ENCODE results near the gene PODN. TPM values are rescaled to one million over a fixed set of nuclear protein-coding genes. Genes with fewer than 3 reads are reported as not detected.

PODN gene
- total RNA-seq, 1 donor from 2014 or later, result not detected

DNA sequence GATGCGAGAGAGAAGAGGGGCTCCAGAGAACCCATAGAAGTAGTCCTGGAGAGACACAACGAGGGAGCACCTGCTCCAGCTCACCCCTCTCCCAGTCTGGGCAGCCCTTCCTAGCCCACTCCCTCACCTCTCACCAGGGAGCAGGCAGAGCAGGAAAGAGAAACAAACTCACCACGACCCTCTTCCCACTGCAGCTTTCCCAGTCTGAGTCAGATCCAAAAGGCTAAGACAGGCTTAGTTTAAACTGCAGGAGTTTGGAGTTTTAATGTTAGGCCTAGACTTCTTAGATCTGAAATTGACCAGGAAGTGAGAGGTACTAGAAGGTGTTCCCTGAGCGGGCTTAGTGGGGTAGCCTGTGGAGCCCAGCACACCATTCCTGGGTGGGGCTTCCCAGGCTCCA, 50.8 kb downstream of the PODN start:
- intact Hi-C loops (cut with micrococcal nuclease), result no loop called here

GRCh38 chr1:53114090-53114489, 52.1 kb downstream of the PODN start:
- intact Hi-C loops (cut with micrococcal nuclease), result no loop called here

DNA sequence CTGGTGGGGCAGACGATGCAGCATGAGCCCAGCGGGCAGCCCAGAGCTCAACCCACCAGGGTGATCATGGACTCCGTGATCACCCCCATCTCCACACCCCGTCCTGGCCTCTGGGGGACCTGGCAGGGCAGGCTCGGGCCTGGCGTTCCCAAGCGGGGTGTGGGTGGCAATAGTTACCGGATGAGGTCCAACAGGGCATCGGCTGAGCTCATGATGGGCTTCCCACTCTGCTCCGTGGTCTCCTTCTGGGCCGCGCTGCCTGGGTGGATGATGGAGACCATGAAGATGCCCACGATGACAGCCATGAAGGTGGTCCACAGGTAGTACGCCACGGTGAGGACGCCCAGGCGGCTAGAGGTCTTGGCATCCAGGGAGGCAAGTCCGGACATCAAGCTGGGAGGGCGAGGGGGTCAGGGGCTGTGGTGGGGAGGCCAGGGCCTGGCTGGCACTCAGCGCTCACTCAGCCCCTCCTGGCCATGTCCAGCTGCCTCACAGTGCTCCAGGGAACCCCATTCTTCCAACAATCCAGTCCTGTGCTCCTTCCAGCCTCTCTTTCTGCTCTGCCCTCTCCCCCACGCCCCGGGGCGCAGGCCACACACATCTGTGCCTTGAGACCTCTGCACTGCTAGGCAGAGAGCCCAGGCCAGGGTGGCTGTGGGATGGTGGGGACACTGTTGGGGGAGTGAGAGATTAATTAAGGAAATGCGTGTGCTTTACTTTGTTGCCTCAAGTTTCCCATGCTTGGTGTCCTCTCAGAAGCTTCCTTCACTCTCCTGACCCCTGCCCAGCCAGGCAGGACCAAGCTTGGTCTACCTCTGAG, 52.8 kb downstream of the PODN start:
- intact Hi-C loops (cut with micrococcal nuclease), result no loop called here

DNA sequence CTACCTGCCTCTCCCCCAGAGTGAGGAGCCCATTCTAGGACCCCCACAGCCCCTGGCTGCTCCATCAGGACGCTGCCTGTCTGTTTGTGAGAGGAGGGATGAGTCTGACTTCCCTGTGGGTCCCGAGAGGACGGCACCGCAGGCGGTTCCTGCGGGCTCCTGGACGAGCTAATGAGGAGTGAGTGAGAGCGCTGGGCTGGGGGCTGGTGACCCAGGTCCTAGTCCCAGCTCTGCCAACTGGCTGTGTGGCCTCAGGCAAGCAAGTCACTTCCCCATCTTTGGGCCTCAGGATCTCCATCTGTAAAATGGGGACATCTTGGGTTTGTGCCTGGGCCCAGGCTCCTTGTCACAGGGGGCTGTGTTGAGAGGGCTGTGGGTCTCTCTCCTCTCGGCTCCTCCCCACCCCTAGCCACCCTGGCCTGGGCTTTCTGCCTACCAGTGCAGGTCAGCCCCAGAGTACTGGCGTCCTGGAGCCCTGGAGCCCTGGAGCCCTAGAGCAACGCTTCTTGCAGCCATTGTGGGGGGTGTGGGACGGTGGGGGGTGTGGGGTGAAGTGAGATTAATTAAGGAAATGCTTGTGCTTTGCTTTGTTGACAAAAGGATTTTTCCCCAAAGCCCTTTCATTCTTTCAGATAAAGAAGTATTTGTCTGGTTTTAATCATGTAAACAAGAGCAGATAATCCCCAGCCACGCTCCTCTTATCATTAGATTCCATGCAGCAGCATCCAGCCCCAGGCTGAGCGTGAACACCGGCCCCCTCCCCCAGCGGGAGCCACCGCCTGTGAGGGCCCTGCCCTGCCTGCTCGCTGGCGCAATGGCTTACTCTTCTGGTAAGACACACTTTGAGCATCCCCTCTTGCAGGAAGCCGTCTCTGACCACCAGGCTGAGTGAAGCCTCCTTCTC, 53.6 kb downstream of the PODN start:
- intact Hi-C loops (cut with micrococcal nuclease), result no loop called here

- intact Hi-C loops (cut with micrococcal nuclease), result no loop called here
These were observed 54.3 kb downstream of the PODN start for GRCh38 chr1:53116307-53116810.

- intact Hi-C loops (cut with micrococcal nuclease), result no loop called here
These were observed 55.1 kb downstream of the PODN start for GRCh38 chr1:53116933-53117600.

DNA sequence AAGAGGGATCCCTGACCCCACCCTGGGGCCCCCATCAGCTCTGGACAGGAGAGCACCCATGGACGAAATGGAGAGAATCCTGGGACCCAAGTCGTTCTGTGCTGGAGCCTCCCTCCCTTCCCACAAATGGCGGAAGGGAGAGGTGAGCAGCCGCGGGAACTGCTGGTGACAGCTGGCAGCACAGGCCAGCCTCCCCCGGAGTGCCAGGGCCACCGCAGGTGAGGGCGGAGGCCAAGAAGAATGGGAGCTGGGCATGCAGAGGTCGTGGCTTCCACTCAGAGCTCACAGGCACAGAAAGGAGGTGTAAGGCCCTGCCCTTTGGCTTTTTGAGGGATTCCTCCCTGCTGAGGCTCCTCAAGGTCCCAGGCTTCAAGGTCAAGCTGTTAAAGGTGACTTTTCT, 55.8 kb downstream of the PODN start:
- intact Hi-C loops (cut with micrococcal nuclease), result no loop called here

DNA sequence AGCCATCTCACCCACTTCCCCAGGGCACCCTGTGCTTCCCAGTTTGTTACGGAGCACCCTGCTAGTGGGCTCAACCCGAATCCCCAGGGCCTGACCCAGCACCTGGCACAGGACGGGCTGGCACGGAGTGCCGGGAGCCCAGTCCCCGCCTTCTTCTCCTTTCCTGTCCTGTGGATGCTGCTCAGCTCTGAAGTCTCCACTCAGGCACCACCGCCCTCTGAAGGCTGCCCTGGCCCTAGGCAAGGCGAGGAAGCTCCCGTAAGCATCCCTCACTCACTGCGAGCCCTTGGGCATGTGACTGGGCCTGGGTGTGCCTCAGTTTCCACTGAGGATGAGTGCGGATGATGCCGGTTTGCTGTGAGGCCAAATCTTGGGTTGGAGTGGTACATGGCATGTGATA, 58.6 kb downstream of the PODN start:
- intact Hi-C loops (cut with micrococcal nuclease), result no loop called here

DNA sequence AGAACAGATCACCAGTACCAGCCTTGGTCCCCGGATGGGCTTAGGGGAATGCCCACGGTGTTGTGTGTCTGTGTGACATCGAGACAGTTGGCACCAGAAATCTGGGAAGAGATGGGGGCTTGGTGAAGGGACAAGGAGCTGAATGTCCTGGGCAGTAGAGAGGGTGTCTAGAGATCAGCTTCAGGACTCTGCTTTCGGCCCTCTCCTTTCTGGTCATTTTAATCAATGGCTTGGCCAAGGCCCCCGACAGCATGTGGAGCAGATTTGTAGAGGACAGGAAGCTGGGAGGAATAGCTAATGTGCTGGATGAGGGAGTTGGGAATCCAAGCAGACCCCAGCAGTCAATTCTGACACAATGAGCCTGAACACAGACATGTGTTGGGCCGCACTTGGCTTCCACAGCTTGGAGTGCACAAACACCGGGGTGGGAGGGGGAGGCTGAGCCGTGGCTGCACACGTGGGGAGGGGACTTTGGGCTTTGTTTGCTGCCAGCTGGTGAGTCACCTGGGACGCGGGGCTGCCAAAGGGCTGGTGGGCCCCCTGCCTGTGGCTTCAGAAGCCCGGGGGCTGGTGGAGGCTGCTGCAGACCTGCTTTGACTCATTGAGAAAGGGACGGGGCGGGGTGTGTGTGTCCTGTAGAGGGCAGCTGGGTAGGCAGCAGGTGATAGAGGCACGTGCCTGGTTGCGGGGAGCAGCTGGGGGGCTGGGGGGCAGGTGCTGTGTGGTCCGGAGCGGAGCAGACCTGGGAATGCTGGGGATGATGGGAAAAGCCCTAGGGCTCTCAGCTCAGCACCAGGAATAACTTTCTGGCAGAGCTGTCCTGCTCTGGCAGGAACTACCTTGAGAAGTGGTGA, 59.5 kb downstream of the PODN start:
- intact Hi-C loops (cut with micrococcal nuclease), result loop anchor here (1.0 kb wide), 1 partner anchor 38 kb away; no protein-coding TSS in a partner anchor

DNA sequence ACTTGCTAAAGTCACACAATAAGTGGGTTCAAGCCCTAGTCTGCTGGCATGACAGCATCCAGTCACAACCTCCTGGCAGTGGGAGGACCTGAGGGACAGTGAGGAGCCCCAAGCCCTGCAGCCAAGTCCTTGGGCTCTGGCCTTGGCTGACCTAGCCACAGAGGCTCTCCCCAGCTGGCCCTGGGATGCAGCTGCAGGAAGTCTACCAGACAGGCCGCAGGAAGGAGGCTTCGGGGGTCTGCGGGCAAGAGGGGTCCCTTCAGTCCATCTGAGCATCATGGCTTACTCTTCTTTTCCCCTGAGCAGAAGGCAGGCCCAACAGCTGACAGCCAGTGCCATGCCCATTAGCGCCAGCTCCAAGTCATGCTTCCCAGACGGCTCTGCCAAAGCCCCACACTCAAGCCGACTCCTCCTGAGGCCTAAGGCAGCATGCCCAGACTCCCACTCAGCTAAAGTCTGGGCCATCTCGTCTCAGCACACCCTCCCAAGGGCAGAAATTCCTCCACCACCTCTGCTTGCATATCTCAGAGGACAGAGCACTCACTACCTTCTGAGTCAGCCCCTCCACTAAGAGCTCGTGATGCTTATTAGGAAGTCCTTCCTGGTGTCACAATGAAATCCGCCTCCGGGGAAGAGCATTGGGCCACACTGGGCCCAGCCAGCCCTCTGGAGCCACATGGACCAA, 60.3 kb downstream of the PODN start:
- intact Hi-C loops (cut with micrococcal nuclease), result loop anchor here (1.0 kb wide), 1 partner anchor 37 kb away; no protein-coding TSS in a partner anchor

- intact Hi-C loops (cut with micrococcal nuclease), result loop anchor here (1.0 kb wide), 1 partner anchor 36 kb away; no protein-coding TSS in a partner anchor
These were observed 61.0 kb downstream of the PODN start for GRCh38 chr1:53122961-53123413.

DNA sequence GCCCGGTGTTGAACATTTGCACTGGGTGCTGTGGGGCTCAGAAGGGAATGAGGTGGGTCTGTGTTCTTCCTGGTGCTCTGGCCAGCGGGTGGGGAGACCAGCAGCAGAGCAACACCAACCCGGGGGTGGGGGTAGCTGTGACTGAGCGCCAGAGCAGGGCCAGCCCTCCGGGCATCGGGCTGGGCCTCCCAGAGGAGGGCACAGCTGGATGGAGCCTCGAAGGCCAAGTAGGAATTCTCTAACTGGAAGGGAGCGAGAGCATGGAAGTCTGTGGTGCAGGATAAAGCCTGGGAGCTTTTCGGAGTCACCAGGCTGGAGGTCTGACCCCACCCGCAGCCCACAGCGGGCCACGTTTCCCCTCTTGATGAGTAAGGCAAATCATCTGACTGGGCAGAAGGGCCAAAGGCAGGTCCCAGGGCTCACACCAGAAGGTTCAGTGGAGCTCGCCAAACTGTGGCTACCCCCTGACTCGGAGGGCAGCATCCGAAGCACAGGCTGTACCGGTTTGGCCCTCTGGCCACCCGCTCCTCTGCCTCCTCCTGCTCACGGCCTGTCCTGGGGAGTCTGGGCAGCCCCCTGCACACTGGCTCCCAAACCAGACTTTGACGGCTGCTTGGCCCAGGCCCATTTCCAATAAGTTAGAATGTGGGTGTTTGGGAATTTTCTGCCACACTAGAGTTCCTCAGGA, 61.6 kb downstream of the PODN start:
- intact Hi-C loops (cut with micrococcal nuclease), result no loop called here

- intact Hi-C loops (cut with micrococcal nuclease), result no loop called here
These were observed 63.1 kb downstream of the PODN start for GRCh38 chr1:53125122-53125521.

GRCh38 chr1:53125623-53126360, 63.8 kb downstream of the PODN start:
- intact Hi-C loops (cut with micrococcal nuclease), result no loop called here

- intact Hi-C loops (cut with micrococcal nuclease), result no loop called here
These were observed 64.5 kb downstream of the PODN start for GRCh38 chr1:53126495-53126894.

GRCh38 chr1:53127546-53127945, 65.5 kb downstream of the PODN start:
- intact Hi-C loops (cut with micrococcal nuclease), result no loop called here

DNA sequence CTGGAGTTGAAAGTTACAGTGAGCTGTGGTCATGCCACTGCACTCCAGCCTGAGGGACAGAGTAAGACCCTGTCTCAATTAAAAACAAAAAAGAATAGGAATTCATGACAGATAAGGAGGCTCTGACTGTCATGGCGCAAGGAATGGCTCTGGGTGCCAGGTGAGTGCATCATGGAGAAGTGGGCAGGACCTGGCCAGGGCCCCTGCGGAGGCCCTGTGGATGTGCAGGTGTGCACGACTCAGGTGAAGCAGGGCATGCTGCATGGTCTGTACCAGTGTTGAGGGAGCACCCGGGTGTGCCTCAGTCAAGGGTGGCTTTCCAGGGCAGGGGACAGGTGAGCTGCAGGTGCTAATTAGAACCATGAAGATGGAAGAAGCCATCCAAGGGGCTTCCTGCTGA, 66.4 kb downstream of the PODN start:
- intact Hi-C loops (cut with micrococcal nuclease), result no loop called here

- intact Hi-C loops (cut with micrococcal nuclease), result no loop called here
These were observed 68.0 kb downstream of the PODN start for GRCh38 chr1:53129891-53130597.

All from T-helper 1 cell treated with Interleukin-12 subunit alpha and Interleukin-12 subunit beta and Interleukin-4 antibody, amounts not matched to agents 30 ng/mL and 1 ng/mL, for 36 hours (primary cell).